Stimulated activated naive CD8-positive, alpha-beta T cell treated with anti-CD3 and anti-CD28 coated beads, Interleukin-15, Interleukin-2, amounts not matched to agents 100 U/mL and 50 U/mL, for 24 hours (primary cell): ENCODE measurements around the gene PADI6.

Experiments used
- ATAC-seq: fragments of 150-1000 bp; cut with Tn5 transposase; one replicate; pipeline ENCODE4 v1.10.0; 2021
- DNase-seq: peaks from one replicate; pipeline ENCODE4 v3.0.0; 2021

The PADI6 gene

GRCh38 chr1:17356387-17357026, 15.5 kb upstream of the PADI6 start:
- peak; percentile 52 for DNase-seq
- ATAC-seq: peak; percentile 26

- ATAC-seq (no peak), DNase-seq (no peak)
These were observed 13.4 kb upstream of the PADI6 start for GRCh38 chr1:17358557-17358956.

- no peak for DNase-seq
- no peak for ATAC-seq
These were observed 13.0 kb upstream of the PADI6 start for GRCh38 chr1:17359031-17359430.

GRCh38 chr1:17359808-17360207, 12.2 kb upstream of the PADI6 start:
- ATAC-seq (no peak), DNase-seq (no peak)

GRCh38 chr1:17360272-17360956, 11.6 kb upstream of the PADI6 start:
- DNase-seq (no peak), ATAC-seq (no peak)

GRCh38 chr1:17361687-17362086, 10.3 kb upstream of the PADI6 start:
- ATAC-seq: no peak
- no peak for DNase-seq

- ATAC-seq (no peak), DNase-seq (no peak)
These were observed 8.6 kb upstream of the PADI6 start for GRCh38 chr1:17363351-17363750.

- ATAC-seq: no peak
- no peak for DNase-seq
These were observed 8.2 kb upstream of the PADI6 start for GRCh38 chr1:17363771-17364170.

- ATAC-seq (no peak), DNase-seq (no peak)
These were observed 6.7 kb upstream of the PADI6 start for GRCh38 chr1:17365293-17365692.

- ATAC-seq (no peak), DNase-seq (no peak)
These were observed 2.5 kb upstream of the PADI6 start for GRCh38 chr1:17369466-17369865.

- no peak for ATAC-seq
These were observed 1.4 kb upstream of the PADI6 start for GRCh38 chr1:17370618-17371017.

GRCh38 chr1:17372955-17373354, 959 bp downstream of the PADI6 start:
- DNase-seq: no peak
- no peak for ATAC-seq

More at GRCh38 chr1:17370618-17371017, 1.4 kb upstream of the PADI6 start:
- no peak for DNase-seq

GRCh38 chr1:17375651-17376050, 3.7 kb downstream of the PADI6 start:
- ATAC-seq: no peak

GRCh38 chr1:17377325-17377953, 5.4 kb downstream of the PADI6 start:
- DNase-seq: no peak
- no peak for ATAC-seq

More at GRCh38 chr1:17375651-17376050, 3.7 kb downstream of the PADI6 start:
- no peak for DNase-seq

GRCh38 chr1:17381161-17381560, 9.2 kb downstream of the PADI6 start:
- no peak for ATAC-seq
- no peak for DNase-seq

GRCh38 chr1:17392199-17392740, 20.3 kb downstream of the PADI6 start:
- no peak for DNase-seq
- ATAC-seq: no peak

GRCh38 chr1:17393230-17393629, 21.2 kb downstream of the PADI6 start:
- DNase-seq (no peak), ATAC-seq (no peak)

- DNase-seq (no peak), ATAC-seq (no peak)
These were observed 26.1 kb downstream of the PADI6 start for GRCh38 chr1:17397910-17398695.

GRCh38 chr1:17400725-17401341, 28.8 kb downstream of the PADI6 start:
- DNase-seq (no peak), ATAC-seq (no peak)

- DNase-seq (no peak), ATAC-seq (no peak)
These were observed 29.8 kb downstream of the PADI6 start for GRCh38 chr1:17401841-17402240.

- no peak for DNase-seq
These were observed 31.1 kb downstream of the PADI6 start for GRCh38 chr1:17403081-17403480.

More at GRCh38 chr1:17403081-17403480, 31.1 kb downstream of the PADI6 start:
- no peak for ATAC-seq
